HG03066 (cell line): ENCODE data around the gene OSBP2.

Source experiments
- ATAC-seq: cut with Tn5 transposase; IDR thresholded peaks from one replicate; pipeline ENCODE4 v1.9.1; 2021; ENCODE audit warnings: low read depth; ENCODE audit not compliant: unreplicated experiment

Gene OSBP2, protein sequence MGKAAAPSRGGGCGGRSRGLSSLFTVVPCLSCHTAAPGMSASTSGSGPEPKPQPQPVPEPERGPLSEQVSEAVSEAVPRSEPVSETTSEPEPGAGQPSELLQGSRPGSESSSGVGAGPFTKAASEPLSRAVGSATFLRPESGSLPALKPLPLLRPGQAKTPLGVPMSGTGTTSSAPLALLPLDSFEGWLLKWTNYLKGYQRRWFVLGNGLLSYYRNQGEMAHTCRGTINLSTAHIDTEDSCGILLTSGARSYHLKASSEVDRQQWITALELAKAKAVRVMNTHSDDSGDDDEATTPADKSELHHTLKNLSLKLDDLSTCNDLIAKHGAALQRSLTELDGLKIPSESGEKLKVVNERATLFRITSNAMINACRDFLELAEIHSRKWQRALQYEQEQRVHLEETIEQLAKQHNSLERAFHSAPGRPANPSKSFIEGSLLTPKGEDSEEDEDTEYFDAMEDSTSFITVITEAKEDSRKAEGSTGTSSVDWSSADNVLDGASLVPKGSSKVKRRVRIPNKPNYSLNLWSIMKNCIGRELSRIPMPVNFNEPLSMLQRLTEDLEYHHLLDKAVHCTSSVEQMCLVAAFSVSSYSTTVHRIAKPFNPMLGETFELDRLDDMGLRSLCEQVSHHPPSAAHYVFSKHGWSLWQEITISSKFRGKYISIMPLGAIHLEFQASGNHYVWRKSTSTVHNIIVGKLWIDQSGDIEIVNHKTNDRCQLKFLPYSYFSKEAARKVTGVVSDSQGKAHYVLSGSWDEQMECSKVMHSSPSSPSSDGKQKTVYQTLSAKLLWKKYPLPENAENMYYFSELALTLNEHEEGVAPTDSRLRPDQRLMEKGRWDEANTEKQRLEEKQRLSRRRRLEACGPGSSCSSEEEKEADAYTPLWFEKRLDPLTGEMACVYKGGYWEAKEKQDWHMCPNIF

DNA sequence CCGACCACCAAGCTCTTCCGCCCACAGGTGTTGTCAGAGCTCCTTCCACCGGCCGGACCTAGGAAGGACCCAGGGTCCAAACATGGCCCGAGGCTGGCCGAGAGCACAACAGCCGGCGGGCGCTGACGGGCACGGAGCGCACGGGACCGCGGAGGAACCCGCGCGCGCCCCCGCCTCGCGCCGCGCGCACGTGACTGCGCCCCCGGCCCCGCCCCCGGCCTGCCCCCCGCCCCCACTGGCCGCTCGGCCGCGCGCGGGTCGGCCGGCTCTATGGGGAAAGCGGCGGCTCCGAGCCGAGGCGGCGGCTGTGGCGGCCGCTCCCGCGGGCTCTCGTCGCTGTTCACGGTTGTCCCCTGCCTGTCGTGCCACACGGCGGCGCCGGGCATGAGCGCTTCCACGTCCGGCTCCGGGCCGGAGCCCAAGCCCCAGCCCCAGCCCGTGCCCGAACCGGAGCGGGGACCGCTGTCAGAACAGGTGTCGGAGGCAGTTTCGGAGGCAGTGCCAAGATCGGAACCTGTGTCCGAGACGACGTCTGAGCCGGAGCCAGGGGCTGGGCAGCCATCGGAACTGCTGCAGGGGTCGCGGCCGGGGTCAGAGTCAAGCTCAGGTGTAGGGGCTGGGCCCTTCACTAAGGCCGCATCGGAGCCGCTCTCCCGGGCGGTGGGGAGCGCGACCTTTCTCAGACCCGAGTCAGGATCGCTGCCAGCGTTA is at the start of gene OSBP2:
Gene OSBP2, plus strand, starts transcription at position 235 of the 711 bp plus-strand sequence. Its CDS starts 36 bp downstream, at position 271.
- ATAC-seq, result no peak

DNA sequence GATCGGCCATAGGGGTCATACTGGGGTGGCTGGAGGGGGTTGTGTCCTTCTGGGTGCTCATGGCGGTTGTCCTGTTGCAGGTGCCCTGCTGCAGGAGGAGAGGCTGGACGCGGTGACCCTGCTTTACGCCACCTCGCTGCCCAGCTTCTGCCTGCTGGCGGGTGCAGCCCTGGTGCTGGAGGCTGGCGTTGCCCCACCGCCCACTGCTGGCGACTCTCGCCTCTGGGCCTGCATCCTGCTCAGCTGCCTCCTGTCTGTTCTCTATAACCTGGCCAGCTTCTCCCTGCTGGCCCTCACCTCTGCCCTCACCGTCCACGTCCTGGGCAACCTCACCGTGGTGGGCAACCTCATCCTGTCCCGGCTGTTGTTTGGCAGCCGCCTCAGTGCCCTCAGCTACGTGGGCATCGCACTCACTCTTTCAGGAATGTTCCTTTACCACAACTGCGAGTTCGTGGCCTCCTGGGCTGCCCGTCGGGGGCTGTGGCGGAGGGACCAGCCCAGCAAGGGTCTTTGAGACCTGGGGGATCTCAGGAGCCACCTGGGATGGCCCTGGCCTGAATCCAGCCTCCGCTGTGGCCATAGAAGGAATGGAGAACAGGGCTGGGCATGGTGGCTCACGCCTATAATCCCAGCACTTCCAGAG is 48.0 kb upstream of the OSBP2 start:
- no peak for ATAC-seq

DNA sequence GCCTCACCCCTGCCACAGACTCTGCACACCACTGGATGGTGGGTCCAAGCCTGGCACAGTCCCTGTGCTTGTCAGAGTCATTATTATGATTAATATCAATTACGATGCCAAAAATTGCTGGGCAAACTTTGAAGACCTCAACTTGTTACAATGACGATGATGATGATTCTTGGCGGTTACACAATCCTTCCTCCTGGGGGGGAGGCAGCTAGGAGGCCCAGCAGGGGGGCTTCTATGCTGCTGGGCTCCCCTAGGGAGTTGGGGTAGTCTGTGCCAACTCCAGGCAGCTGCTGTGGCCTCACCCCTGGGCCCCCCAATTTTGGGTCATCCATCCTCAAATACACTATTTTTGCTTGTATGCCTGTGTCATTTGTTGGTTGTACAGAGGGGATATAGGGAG is 47.1 kb upstream of the OSBP2 start:
- no peak for ATAC-seq

DNA sequence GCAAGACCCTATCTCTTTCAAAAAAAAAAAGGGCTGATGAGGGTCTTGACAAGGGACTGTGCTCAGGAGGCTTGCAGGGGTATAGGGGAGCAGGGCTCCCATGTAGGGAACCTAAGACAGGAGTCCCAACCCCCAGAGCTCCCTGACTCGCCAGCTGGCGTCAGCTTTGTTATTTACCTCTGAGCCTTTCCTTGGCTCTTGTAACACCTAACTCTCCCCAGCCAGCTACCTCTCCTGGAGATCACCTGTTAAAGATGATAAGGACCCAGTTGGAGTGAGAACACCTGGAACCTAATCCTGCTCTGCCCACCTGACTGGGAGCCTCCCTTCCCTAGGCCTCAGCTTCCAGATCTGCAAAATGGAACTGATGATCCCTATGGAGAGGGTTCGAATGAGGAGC is 45.8 kb upstream of the OSBP2 start:
- no peak for ATAC-seq

DNA sequence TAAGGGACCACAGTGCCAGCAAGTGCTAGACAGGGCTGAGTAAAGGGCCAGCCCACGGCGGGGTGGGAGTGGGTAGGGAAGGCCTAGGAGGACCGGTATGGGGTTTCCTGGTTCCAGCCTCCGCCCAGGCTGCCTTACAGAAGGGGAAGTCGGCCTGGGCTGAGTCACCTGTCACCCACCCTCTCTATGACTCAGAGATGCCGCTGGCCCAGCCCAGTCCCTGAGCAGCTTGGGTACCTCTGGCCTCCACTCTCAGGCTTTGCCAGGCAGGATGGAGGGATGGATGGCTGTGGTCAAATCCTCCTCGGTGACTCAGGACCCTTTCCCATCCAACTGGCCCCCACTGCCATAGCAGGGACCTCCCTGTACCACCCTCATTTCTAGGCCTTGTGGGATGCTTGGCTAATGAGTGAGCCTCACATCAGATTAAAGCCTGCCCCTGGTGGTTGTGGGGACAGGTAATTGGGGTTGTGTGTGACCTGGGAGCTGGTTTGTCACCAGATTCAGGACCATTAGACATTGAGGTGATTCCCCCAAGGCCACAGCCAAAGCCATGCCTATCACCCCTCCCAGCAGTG is 45.2 kb upstream of the OSBP2 start:
- ATAC-seq, result no peak

DNA sequence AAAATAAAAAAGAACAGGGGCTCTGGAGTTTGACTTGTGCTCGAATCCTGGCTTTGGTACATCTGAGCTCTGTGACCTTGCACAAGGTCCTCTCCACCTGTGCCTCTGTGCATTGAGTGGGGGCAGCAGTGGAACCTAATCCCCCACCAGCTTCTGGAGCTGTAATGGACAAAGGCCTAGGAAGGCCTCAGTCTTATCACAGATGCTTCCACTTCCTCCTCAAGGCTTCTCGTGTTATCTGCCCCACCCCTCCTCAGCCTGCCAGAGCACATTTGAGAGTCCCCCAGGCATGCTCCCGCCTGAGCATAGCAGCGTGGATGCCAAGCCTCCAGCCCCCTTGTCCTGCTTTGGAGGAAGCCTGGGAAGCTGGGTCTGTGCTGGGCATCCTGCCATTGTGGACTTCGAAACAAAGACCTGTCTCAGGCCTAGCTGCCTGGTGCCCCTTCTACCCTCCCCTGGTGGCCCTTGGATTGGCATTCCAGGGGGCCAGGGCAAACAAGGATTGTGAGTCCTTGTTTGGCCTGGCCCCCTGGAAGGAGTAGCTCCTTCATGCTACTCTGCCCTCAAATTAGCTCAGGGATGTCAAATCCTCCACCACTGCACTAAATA is 44.1 kb upstream of the OSBP2 start:
- ATAC-seq, result no peak

DNA sequence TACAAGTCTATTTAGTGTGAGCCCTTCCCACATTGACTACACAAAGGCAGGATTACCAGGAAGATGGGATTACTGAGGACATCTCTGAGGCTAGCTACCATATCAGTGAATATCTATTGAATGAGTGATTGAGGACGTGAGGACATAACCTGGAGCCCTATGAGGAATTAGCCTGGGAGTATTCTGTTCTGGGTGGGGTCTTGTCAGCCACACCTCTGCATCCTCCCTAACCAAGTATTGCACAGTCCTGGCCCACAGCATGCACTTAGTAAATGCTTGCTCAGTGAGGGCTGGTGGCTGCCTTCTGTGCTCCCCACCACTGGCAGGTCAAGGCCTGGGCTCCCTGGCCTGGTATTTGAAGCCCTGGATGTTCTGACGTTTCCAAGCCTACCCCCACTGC is 41.8 kb upstream of the OSBP2 start:
- no peak for ATAC-seq

DNA sequence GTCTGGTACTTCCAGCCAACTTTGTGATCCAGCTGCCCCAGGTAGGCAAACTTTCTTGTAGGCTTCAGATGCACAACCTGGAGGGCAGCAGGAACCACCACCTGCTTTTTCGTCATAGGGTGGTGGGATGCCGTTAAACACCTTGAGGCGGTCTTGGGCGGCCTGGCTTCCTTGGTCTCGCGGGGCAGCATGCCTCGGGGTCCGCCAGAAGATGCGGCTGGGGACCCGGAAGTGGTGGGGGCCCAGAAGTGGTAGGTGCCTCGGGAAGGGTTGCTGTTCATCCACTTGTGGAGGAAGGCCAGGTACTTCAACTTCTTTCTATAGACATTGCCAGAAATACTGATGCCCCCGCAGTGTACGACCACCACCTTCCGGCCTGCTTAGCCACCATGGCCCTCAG is 40.3 kb upstream of the OSBP2 start:
- ATAC-seq, result no peak

DNA sequence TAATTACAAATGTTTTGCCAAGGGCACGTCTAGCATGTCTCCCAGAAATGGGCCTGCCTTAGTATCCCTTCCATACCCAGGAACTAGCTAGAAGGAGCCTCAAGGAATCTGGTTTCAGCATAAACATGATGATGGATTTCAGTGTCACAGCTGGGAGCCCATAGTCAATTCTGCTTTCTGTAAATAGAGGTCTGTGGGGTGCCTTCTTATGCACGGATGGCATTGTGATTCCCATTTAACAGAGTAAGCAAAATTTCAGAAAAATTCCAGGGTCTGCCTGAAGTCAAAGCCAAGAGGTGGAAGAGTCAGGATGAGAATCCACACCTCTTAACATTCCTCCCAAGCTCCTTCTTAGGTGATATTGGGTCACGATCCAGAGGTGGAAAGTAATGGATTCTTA is 39.1 kb upstream of the OSBP2 start:
- ATAC-seq, result no peak

DNA sequence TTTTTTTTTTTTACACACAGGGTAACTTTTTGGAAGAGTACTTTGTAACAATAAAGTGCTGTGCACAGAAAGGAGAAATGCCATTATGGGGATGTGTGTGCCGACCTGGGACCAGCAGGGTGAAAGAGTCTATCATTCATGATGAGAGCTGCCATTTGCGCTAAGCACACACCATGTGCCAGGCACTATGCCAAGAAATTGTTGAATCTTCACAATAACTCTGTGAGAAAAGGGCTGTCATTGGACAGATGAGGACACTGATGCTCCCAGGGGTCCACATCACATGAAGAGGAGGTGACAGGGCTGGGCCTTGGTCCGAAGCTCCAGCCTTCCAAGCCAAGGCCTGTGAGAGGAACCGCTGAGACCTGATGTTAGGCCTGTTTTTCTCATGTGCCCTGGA is 32.6 kb upstream of the OSBP2 start:
- no peak for ATAC-seq

DNA sequence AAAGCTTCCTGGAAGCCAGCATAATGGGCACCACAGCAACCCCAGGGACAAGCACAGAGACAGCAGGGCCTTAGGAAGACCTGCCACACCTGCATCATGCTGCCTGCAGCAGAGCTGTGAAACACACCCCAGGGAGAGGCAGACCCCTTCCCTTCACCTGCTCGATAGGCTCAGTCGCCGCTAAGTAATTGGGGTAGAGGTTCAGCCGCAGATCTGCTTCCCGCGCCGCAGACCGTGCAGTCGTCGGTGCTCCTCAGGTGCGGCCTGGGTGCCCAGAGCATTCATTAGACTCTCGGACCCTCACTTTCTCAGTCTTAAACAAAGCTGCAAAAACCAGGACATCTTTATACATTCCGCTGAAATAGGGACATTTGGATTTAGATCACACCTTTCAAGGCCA is 29.9 kb upstream of the OSBP2 start:
- ATAC-seq, result no peak

DNA sequence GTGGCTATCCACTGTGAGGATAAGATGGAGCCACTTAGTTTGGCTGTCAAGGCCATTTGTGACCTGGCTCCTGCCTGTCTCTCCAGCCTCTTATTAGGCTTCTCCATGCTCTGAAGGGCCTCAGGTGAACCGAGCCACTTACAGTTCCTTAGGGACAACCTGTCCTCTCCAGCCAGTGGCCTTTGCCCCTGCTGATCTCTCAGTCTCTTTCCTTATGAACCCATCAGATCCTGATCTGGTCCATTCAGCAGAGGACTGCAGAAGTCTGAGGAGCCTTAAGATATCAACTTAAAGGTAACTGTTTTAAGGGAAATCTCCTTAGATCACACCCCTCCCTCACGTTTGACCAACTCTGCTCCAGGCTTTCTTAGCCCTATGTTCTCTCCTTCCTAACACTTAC is 29.4 kb upstream of the OSBP2 start:
- ATAC-seq, result no peak

DNA sequence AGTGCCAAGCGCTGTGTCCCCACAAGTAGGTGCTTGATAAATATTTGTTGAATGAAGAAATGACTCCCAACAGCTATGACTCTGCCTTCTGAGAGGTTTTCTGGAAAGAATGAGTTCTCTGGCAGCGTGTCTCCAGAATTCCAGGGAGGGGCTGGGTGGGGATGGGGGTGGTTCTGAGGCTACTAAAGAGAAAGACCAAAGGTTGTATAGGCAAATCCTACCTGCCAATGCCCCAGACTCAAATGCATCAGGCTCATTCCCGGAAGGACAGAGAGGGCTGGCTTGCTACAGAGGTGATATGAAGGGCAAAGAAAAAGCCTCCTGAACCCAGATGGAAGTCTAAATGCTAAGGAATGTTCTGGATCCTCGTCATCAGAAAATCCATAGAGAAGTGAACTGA is 28.9 kb upstream of the OSBP2 start:
- ATAC-seq, result no peak

DNA sequence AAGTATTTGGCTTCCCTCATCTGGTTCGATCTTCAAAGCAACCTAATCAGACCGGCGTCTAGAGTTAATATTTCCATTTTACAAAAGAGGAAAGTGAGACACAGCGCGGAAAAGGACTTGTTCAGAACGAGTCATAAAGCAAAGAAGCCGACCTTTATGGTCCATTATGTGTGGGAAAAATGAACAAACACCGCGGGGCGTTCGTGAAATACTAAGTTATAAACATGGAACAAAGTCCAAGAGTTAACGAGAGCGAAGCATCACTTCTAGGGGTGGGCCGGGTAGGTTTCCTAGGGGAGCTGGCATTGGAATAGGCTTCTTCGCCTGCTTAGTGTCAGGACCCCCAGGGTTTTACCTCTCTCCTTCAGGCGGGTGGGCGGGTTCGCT is 27.6 kb upstream of the OSBP2 start:
- ATAC-seq, result no peak

DNA sequence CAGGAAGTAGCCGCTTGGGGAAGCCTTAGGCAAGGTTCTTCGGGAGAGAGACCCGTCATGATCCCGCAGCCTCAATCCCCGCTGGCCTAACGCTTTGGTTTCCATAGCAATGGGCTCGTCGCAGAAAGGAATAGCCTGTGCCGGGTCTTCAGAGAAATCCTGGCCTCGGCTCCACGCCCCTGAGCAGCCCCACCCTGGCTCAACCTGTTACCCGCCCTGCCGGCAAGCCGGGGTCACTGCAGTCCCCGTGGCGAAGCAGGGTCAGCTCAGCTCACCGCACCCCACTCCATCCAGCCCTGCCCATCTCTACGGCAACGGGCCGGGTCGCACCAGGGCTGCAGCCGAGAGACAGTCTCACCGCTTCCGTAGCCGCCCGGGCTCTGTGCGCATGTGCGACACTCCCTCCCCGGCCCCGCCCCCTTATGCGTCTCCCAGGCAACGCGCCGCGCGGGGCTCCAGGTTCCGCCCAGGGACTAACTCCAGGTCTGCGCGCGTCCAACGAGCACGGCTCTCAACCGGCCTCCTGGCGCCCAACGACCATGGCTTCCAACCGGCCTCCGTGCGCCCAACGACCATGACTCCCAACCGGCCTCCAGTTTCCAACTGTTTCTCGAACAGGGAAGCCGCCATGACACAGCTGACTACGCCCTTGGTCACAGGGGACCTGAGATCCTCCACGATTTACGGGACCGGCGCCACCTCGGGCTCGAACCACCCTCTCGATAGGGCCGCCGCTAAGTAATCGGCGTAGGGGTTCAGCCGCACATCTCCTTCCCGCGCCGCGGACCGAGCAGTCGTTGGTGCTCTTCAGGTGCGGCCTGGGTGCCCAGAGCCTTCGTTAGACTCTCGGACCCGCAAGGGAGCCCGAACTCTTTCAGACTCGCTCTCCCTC is 26.9 kb upstream of the OSBP2 start, which contains the start of gene DUSP18:
Gene DUSP18, minus strand, starts transcription at position 382 of the 892 bp plus-strand sequence. CDS start 3,872 bp downstream, outside the sequence.
- peak; percentile 76 for ATAC-seq

DNA sequence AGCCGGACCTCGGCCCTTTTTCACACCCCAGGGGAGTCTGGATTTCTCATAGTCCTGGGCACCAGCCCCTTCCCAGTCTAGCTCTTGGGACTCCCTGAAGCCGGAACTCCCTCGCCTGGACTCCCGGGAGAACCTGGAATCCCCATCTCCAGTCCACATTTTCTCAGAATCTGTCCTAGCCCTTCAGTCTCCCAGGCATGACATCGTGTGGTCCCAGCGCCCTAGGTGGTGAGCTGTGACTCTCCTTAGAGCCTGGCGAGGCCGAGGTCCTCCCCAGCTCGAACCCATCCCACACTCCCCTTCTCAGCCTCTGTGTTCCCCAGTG is 26.3 kb upstream of the OSBP2 start:
- ATAC-seq, result no peak

DNA sequence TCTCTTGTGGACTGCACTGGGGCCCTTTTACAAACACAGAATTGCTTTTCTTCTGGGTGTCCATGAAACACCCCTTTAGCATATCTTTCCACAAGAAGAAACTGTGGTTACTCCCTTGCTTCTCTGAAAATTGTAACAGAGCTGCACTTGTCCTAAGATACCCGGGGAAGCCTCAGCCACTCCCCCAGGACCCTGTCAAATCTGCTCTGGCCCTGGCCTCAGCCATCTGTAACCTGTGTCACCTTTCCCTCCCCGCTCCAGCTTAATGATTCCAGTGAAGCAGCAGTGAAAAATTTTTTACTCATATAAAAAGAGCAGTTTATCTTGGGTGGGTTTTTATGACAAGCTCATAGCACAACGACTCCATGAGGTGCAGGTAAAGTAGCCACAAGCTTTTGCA is 23.6 kb upstream of the OSBP2 start:
- no peak for ATAC-seq

DNA sequence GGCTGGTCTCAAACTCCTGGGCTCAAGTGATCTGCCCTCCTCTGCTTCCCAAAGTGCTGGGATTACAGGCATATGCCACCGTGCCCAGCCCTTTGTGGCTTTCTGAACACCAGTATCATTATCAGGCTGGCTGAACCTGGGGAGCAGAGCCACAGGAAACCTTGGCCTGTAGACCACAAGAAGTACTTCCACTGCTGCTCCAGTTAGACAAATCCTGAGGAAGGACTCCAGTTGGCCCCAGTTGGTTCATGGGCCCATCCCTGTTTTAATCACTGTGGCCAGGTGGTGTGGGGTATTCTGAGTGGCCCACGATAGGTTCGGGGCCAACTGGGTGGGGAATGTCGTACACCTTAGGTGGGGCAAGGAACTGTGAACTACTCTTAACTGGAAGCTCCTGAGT is 21.5 kb upstream of the OSBP2 start:
- no peak for ATAC-seq

DNA sequence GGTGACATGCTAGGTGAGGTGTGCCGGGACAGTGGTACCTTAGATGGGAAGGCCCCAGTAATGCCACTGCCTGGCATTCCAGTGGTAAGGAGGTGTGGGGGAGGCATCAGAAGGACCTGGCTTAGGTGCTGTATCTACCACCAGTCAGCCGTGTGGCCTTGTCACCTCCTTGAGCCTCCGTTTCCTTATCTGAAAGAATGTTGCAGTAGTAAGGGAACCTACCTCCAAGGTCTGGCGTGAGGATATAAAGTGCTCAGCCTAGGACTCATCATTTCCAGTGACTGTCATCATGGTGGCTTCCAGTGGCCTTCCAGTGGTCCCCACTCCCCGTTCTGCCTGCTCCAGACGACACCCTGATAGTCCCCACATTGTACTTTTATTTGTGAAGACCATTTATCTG is 20.2 kb upstream of the OSBP2 start:
- no peak for ATAC-seq
